Measurements from ENCODE around the gene STIM2. TPM values are rescaled to one million over a fixed set of nuclear protein-coding genes. Genes with fewer than 3 reads are reported as not detected.
"Not testable (repeated sequence)": the region's sequence is repeated elsewhere in the genome, so short reads cannot be mapped to it uniquely, and the experiment has no call there.

The STIM2 gene
- total RNA-seq, 4 donors from 2014 or later = 3.4 to 13.4 (median 8.2) TPM

DNA sequence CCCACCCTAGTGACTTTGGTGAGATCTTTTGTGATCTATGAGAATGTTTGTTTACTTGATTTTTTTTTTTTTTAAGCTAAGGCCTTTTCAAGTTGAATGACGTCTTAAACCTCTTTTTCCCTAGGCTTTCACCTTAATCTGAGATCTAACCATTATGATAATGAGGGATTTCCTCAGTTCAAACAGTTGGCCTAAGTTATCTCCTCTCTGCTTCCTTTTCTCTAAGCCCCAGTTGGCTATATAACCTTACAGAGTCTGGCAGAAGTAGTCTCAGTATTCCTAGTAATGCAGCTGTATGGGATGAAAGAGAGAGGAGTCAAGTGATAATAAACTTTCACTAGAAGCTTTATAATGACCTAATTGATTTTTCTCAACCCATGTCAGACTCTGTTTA, 99.0 kb downstream of the STIM2 start:
- Histone ChIP-seq H3K9me3 (no peaks in the 10 kb centered on the region), H3K4me1 (peaks cover 0 to 6% (median 0%) of the 10 kb centered on the region in 3 donors), H3K27ac (no peak overlapping the region), H3K27me3 (no peaks in the 10 kb centered on the region), H3K4me3 (no peak overlapping the region), H3K36me3 (no peaks in the 10 kb centered on the region)
- intact Hi-C loops (cut with DNase I) = no loop called here
- no peak for DNase-seq
- WGBS, 2 donors = 38 to 44% methylated on average over 1 of the region's 1 CpG
- no peak for TF ChIP-seq CTCF (IDR thresholded peaks at IDR 0.05)
- TF ChIP-seq POLR2A (IDR thresholded peaks at IDR 0.05) = no peak

DNA sequence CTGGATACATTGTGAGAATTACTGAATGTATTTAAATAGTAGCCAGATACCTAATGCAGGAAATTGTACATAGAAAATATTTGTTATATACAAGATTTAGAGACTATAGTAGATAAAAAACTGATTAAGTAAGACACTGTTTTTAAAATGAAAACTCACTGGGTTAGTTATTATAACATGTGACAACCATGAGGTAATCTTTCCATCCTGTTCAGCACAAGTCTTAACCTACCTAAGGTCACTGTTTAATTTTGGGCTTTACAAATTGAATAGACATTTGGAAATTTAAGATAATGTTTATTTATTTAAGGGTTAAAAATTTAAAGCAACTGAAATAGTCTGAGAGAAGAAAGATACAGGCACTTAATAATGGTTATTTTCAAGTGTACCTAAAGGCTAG, 102.1 kb downstream of the STIM2 start:
- DNase-seq = no peak
- intact Hi-C loops (cut with DNase I) = no loop called here
- H3K4me3 ChIP-seq = no peak overlapping the region
- H3K27ac ChIP-seq = no peak overlapping the region
- no peaks in the 10 kb centered on the region for H3K36me3 ChIP-seq
- no peak for TF ChIP-seq POLR2A (IDR thresholded peaks at IDR 0.05)
- H3K4me1 ChIP-seq = peaks cover 0 to 10% (median 0%) of the 10 kb centered on the region in 3 donors
- H3K27me3 ChIP-seq = no peaks in the 10 kb centered on the region
- H3K9me3 ChIP-seq = no peaks in the 10 kb centered on the region

- intact Hi-C loops (cut with DNase I) = no loop called here
- Histone ChIP-seq H3K4me1 (peaks cover 0 to 10% (median 0%) of the 10 kb centered on the region in 3 donors), H3K9me3 (no peaks in the 10 kb centered on the region), H3K36me3 (no peaks in the 10 kb centered on the region), H3K27ac (no peak overlapping the region), H3K4me3 (no peak overlapping the region), H3K27me3 (no peaks in the 10 kb centered on the region)
- no peak for DNase-seq
- WGBS, 2 donors = 54 to 76% methylated on average over 1 of the region's 1 CpG
- TF ChIP-seq CTCF (IDR thresholded peaks at IDR 0.05) (no peak), POLR2A (IDR thresholded peaks at IDR 0.05) (no peak)
Measured at GRCh38 chr4:26964512-26964911, 103.9 kb downstream of the STIM2 start.

DNA sequence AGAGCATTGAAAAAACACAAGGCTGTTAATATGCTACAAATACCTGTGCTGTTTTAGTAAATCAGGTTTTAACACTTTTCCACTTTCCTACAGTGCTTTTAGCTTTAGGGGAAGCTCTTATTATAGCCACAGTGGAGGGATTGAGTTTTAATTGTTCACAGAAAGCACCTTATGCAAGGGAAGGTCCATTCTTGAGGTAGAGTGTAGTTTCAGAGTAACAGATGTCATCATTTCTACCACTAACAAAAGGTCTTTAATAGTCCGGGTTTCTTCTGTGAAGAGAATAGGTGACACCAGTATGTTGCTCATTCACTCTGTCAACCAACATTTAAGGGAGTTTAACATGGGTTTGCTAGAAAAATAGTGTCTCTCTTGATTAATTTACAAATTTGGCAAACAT, 104.4 kb downstream of the STIM2 start:
- H3K27me3 ChIP-seq = no peaks in the 10 kb centered on the region
- H3K36me3 ChIP-seq = no peaks in the 10 kb centered on the region
- peaks cover 0 to 10% (median 0%) of the 10 kb centered on the region in 3 donors for H3K4me1 ChIP-seq
- 57 to 79% methylated on average over 1 of the region's 1 CpG for WGBS, 2 donors
- intact Hi-C loops (cut with DNase I) = no loop called here
- TF ChIP-seq POLR2A (IDR thresholded peaks at IDR 0.05) (no peak), CTCF (IDR thresholded peaks at IDR 0.05) (no peak)
- H3K4me3 ChIP-seq = no peak overlapping the region
- H3K27ac ChIP-seq = no peak overlapping the region
- no peaks in the 10 kb centered on the region for H3K9me3 ChIP-seq
- DNase-seq = no peak

- H3K9me3 ChIP-seq; H3K27me3 ChIP-seq; H3K4me1 ChIP-seq; H3K36me3 ChIP-seq; DNase-seq; H3K4me3 ChIP-seq; H3K27ac ChIP-seq; intact Hi-C loops (cut with DNase I): not testable (repeated sequence)
- WGBS, 2 donors = 94 to 95% methylated on average over 7 of the region's 12 CpGs
Measured at GRCh38 chr4:26975464-26976181, 115.0 kb downstream of the STIM2 start.

DNA sequence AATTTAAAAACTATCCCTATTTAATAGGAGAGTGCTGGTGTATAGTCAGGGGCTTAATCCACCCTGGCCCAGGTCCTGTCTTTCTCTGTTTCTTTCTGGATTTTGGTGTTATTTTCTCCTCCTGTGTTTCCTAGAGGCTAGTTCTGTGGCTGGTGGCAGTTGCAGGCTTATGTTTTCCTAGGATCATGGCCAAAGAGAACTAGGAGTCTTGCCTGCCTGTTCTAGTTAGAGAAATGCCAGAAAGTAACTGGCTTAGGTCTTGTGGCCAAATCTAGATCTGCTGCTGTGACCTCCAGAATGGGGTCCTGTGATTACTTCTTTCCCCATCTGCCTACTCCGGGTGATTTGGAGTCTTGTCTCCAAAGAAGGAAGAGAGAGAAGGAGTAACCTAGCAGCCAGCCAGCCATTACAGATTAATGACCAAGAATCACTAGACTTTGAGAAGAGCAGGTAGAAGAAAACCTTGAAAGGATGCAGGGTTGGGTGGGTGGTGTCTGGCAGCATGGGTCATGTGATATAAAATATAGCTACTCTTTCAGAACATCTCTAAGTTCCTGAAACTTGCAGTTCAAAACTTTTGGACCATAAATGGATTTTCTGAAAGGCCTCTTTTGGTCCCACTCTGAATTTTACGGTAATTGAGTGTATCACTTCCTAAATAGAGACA, 117.9 kb downstream of the STIM2 start:
- no peak for DNase-seq
- 86 to 98% methylated on average over 2 of the region's 2 CpGs for WGBS, 2 donors
- intact Hi-C loops (cut with DNase I) = no loop called here
- Histone ChIP-seq H3K4me1 (peaks cover 0 to 4% (median 0%) of the 10 kb centered on the region in 3 donors), H3K9me3 (no peaks in the 10 kb centered on the region), H3K36me3 (no peaks in the 10 kb centered on the region), H3K27ac (no peak overlapping the region), H3K4me3 (no peak overlapping the region), H3K27me3 (no peaks in the 10 kb centered on the region)
- TF ChIP-seq CTCF (IDR thresholded peaks at IDR 0.05) (no peak), POLR2A (IDR thresholded peaks at IDR 0.05) (no peak)

All from esophagus squamous epithelium (tissue), 5 donors.